Small intestine (tissue), 7 donors: ENCODE results near the gene ATP13A1. TPM values are rescaled to one million over a fixed set of nuclear protein-coding genes. Genes with fewer than 3 reads are reported as not detected.

ENCODE experiments used
- DNase-seq, 2 donors: peaks; one replicate each; pipeline versions ENCODE4 v3.0.0 to v3.0.0-alpha.2; 2013
- FAIRE-seq: peaks from 2 replicates; lab custom pipeline; 2012; peaks lifted over from hg19 to GRCh38; lab: Jason Lieb, UNC
- H3K27ac ChIP-seq, 3 donors: one replicate each; pipeline ENCODE4 v1.5.1; 2013; ENCODE audit warnings: low read length in 2 of 3, mild to moderate bottlenecking in 2 of 3, control low read depth in 1 of 3, inconsistent platforms in 1 of 3, low read depth in 1 of 3, moderate library complexity in 1 of 3
- H3K27me3 ChIP-seq, 3 donors: one replicate each; pipeline ENCODE4 v1.6.1; 2013; ENCODE audit warnings: low read length in 3 of 3, inconsistent platforms in 1 of 3; ENCODE audit not compliant: control insufficient read depth in 3 of 3, insufficient read depth in 3 of 3
- H3K36me3 ChIP-seq, 3 donors: one replicate each; pipeline ENCODE4 v1.6.1; 2013; ENCODE audit warnings: low read length in 3 of 3, inconsistent platforms in 1 of 3, low read depth in 1 of 3, mild to moderate bottlenecking in 1 of 3, moderate library complexity in 1 of 3; ENCODE audit not compliant: control insufficient read depth in 3 of 3, insufficient read depth in 2 of 3
- H3K4me1 ChIP-seq, 3 donors: one replicate each; pipeline ENCODE4 v1.6.1; 2013; ENCODE audit warnings: low read length in 2 of 3, inconsistent platforms in 1 of 3, low read depth in 1 of 3, mild to moderate bottlenecking in 1 of 3, moderate library complexity in 1 of 3; ENCODE audit not compliant: control insufficient read depth in 3 of 3, insufficient read depth in 2 of 3
- H3K4me3 ChIP-seq, 3 donors: one replicate each; pipeline ENCODE4 v1.5.1; 2013; ENCODE audit warnings: low read length in 3 of 3, control low read depth in 1 of 3, inconsistent platforms in 1 of 3, low read depth in 1 of 3, mild to moderate bottlenecking in 1 of 3, moderate library complexity in 1 of 3
- H3K9me3 ChIP-seq, 2 donors: one replicate each; pipeline ENCODE4 v1.6.1; 2013; ENCODE audit warnings: low read depth in 1 of 2, low read length in 1 of 2; ENCODE audit not compliant: control insufficient read depth in 2 of 2, insufficient read depth in 1 of 2
- WGBS, 3 donors: extraction: QIAGEN DNeasy Blood & Tissue Kit; methylation state at CpG; one replicate each; pipeline ENCODE4 v1.1.7; 2013; 5-methylcytosine and 5-hydroxymethylcytosine counted together
- polyA plus RNA-seq, 4 donors: library from polyadenylated mRNA; stranded (reverse) in 3 of 4; unstranded in 1 of 4; fragments of 200-250 nt in 3 of 4; fragments of 120-200 nt in 1 of 4; gene quantifications; one replicate each; pipeline versions ENCODE4 v1.2.1 to v1.2.3, GENCODE V29; 2013
- donor health status: healthy with polysubstance abuse.
- donor health status: control.
- donor health status: control.
- donor health status: Bipolar disorder and iron deficiency.
- donor health status: healthy.

The ATP13A1 gene
- polyA plus RNA-seq, 4 donors = 40.3 to 60.8 (median 45.9) TPM

DNA sequence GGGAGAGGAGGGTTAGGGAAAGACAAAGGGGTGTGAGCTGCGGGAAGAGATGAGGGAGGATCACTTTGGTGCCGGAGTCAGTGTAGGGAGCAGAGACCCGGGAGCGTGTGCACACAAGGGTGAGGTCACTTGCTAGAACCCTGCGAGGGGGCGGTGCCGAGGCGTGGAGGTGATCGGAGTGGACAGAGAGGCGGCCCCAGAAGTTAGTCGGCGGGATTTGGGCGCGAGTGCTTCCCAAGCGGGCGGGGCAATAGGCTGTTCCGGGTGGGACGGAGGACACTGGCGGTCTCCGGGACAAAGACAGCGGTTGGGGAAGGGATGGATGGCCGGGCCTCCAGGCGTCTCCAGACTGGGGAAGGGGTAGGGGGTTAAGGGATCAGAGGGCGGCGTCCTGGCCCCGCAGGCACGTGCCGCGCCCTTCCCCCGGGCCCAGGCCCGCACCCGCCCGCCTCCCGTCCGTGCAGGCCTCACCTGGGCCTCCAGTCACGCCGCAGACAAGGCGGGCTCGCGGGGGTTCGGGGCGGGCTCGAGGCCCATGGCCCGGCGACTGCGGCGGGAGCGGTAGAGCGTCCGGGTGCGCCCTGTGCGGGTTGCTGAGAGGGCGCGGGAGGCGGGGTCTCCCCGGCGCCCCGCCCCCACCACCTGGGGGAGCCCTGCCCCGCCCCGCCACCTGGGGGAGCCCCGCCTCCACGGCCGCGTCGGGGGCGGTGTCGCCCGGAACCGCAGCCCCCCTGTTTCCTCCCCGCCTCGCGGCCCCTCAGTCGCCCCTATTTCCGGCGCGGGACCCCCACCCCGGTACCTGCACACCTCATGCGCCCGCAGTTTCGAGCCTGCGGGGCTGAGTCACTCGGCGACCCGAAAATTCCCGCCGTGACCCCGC lies 35.6 kb downstream of the ATP13A1 start, which contains the start of gene LPAR2:
LPAR2 (minus strand) TSS at position 600 of the 880 bp plus-strand sequence. CDS start 945 bp downstream, outside the sequence.
- peak within 1 kb of the TSS; percentile 51 to 66 (median 55) for H3K4me3 ChIP-seq
- peak within 1 kb of the TSS; percentile 22 to 82 (median 58) for H3K27ac ChIP-seq
- DNase-seq (peak; percentile 62 to 71), FAIRE-seq (no peak)
- H3K36me3 ChIP-seq = peaks cover 0 to 7% (median 0%) of the 10 kb centered on the region in 3 donors
- no peaks in the 10 kb centered on the region for H3K9me3 ChIP-seq
- 1 to 2% (median 1%) methylated on average over 42 to 87 of the region's 87 CpGs for WGBS, 3 donors
- H3K27me3 ChIP-seq = no peaks in the 10 kb centered on the region
- no peaks in the 10 kb centered on the region for H3K4me1 ChIP-seq

DNA sequence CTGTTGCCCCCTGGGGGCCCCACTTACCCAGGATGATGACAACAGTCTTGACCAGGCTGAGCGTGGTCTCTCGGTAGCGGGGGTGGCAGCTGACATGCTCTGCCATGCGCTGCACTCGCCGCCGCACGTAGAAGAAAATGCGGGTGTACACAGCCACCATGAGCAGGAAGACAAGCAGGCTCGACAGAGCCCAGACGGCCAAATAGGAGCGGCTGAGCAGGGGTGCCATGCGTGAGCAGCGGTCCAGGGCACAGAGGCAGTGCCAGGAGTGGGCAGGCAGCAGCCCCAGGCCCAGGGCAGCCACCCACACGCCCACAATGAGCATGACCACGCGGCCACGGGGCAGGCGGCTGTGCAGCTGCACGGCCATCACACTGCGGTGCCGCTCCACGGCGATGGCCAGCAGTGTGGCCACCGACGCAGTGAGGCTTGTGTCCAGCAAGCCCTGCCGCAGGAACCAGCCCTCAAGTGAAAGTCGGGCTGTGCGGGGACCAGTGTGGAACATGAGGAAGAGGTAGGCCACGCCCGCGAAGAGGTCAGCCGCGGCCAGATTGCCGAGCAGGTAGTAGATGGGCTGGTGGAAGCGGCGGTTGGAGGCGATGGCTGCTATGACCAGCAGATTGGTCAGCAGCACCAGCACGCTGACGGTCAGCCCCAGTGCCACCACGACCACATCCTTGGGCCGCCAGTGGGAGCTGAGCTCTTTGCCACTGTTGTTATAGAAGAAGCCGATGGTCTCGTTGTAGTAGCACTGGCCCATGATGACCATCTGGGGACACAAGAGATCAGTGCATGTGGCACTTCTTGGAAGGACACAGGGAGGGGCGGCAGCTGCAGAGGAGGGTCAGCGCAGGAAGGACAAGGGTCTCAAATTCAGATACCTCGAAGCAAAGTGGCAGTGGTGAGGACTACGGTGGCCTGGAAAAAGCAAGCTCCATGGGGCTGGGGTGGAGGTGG lies 36.7 kb downstream of the ATP13A1 start:
- DNase-seq = no peak
- 92 to 95% (median 93%) methylated on average over 47 to 48 of the region's 48 CpGs for whole genome bisulfite sequencing, 3 donors
- no peak overlapping the region for H3K27ac ChIP-seq

DNA sequence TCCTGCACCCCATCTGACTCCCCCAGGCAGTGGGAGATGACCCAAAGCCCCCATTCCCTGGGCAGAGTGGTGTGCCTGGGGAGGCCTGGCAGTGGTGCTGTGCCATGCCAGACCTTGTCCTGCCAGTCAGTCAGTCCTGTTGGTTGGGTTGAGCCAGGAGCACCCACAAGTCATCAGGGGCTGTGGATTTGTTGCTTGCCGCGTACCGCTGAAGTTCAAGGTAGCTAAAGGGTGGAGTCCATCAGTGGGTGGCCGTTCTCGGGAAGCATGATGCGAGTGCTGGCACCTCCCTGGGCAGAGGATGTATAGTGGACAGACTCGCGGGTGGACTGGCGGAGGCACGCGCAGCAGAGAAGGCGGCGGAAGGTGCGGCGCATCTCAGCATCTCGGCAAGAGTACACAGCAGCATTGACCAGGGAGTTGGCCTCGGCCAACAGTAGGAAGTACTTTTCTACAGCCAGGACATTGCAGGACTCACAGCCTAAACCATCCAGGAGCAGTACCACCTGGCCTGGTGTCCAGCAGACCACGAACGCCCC lies 39.4 kb downstream of the ATP13A1 start:
- Histone ChIP-seq H3K27me3 (no peaks in the 10 kb centered on the region), H3K4me3 (no peak overlapping the region), H3K27ac (no peak overlapping the region), H3K4me1 (peaks cover 0 to 1% (median 0%) of the 10 kb centered on the region in 3 donors), H3K36me3 (peaks cover 0 to 7% (median 0%) of the 10 kb centered on the region in 3 donors), H3K9me3 (no peaks in the 10 kb centered on the region)
- WGBS, 3 donors = 94 to 96% (median 95%) methylated on average over 19 of the region's 19 CpGs
- DNase-seq = no peak
- no peak for FAIRE-seq

More for the DNA sequence above, 36.7 kb downstream of the ATP13A1 start:
- Histone ChIP-seq H3K4me1 (no peaks in the 10 kb centered on the region), H3K36me3 (peaks cover 0 to 7% (median 0%) of the 10 kb centered on the region in 3 donors), H3K4me3 (peak overlapping the region in 2 of 3 donors; percentile 50 to 66), H3K9me3 (no peaks in the 10 kb centered on the region), H3K27me3 (no peaks in the 10 kb centered on the region)
- no peak for FAIRE-seq

DNA sequence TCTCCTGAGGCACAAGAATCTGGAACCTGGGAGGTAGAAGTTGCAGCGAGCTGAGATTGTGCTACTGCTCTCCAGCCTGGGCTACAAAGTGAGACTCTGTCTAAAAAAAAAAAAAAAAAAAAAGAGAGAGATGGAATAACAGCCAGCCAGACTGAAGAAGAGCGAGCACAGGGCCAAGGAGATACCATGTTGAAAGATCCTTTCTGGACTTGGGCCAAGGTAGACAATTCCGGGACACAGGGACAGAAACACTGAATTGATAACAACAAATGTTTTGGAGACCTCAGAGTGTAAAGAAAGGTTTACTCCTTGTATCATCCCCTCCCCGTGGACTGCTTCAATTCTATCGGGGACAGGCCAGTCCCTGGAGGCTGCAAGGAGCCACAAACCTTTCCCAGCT lies 40.1 kb downstream of the ATP13A1 start:
- DNase-seq (no peak), FAIRE-seq (no peak)
- Histone ChIP-seq H3K4me3 (no peak overlapping the region), H3K27ac (no peak overlapping the region), H3K9me3 (no peaks in the 10 kb centered on the region), H3K4me1 (peaks cover 0 to 6% (median 0%) of the 10 kb centered on the region in 3 donors), H3K36me3 (peaks cover 0 to 7% (median 0%) of the 10 kb centered on the region in 3 donors), H3K27me3 (no peaks in the 10 kb centered on the region)
- 84 to 90% (median 89%) methylated on average over 5 of the region's 5 CpGs for WGBS, 3 donors

DNA sequence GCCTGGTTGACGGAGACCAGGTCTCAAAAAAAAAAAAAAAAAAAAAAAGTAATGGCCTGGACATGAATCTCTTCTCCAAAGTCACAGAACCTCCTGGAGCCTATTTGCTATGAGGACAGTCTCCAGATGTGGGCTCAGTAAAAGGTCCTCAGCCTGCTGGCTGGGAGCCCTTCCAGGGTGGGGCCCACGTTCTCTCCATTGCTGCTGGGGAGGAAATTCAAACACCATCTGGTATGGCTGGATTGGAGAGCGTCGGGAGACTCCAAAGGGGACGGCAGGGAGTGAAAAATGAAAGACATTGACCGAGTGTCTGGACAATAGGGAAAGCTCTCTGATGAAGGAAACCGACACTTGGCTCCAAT lies 43.6 kb downstream of the ATP13A1 start:
- WGBS, 3 donors = 65 to 68% (median 67%) methylated on average over 7 of the region's 7 CpGs

DNA sequence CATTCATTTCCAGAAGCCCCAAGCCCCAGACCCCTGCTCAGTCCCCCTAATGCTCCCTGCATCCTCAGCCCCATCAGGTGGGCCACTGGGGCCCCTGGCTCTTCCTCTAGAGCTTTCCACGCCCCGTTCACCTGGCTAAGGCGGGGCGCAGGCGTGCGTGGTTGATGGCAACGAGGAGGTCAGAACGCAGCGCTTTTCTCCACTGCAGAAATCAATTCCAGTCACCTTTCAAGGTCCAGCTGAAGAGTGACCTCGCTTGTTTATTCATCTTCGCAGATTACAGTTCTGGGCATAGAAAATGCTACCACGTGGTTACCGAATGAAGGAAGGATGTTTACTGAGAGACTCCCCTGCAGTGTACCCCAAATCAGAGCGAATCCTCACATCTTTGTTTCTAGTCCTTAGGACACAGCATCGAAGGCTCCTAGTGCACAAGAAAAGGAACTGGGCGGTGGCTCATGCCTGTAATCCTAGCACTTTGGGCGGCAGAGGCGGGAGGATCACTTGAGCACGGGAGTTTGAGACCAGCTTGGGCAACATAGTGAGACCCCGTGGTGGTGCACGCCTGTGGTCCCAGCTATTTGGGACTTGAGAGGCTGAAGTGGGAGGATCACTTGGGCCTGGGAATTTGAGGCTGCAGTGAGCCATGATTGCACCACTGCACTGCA lies 44.2 kb downstream of the ATP13A1 start:
- Histone ChIP-seq H3K27me3 (peaks cover 0 to 13% (median 0%) of the 10 kb centered on the region in 3 donors), H3K9me3 (no peaks in the 10 kb centered on the region), H3K4me1 (peaks cover 0 to 11% (median 2%) of the 10 kb centered on the region in 3 donors), H3K36me3 (peaks cover 0 to 4% (median 0%) of the 10 kb centered on the region in 3 donors), H3K4me3 (peak overlapping the region in 2 of 3 donors; percentile 16 to 25), H3K27ac (no peak overlapping the region)
- WGBS, 3 donors = 37 to 50% (median 47%) methylated on average over 21 of the region's 21 CpGs
- DNase-seq (no peak), FAIRE-seq (no peak)

More for the DNA sequence above, 43.6 kb downstream of the ATP13A1 start:
- Histone ChIP-seq H3K4me1 (peaks cover 0 to 11% (median 2%) of the 10 kb centered on the region in 3 donors), H3K36me3 (peaks cover 0 to 7% (median 0%) of the 10 kb centered on the region in 3 donors), H3K27me3 (peaks cover 0 to 13% (median 0%) of the 10 kb centered on the region in 3 donors), H3K4me3 (no peak overlapping the region), H3K27ac (no peak overlapping the region), H3K9me3 (no peaks in the 10 kb centered on the region)
- FAIRE-seq = no peak
- DNase-seq = no peak

DNA sequence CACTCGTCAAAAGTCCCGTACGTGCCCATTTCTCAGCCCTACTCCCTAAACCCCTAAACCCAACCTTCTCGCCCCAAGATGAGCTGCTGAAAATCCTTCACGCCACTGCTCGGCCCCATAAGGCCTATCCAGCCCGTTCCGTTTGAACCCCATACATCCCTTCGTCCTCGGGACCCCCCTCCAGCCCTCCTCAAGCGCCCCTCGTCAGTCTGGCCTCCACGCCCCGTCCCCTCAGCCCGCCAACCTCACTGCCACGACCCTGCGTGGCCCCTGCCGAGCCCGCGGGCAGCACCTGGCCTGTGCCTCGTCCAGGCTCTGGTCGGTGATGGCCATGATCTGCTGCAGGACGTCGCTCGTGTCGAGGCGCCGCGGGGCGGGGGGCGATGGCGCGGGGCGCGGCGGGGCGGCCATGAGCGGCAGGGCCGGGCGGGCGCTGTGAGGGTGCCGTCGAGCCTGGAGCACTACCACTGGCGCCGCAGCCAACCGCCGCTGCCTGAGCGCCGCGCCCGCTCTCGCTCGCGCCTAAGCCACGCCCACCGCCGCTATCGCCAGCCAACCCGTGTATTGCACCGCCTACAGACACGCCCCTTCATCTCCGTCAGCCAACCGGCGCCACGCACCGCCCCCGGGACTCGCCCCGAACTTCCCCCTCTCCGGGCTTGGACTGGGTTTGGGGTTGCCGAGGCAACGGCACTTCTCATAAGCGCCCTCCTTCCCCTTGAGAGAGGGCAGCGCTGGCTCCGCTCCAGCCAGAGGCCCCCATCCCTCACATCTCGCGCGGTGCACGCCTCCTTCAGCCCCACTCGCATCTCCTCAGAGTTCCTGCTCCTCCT lies 45.0 kb downstream of the ATP13A1 start, which contains the start of gene PBX4:
PBX4 (minus strand) TSS at position 469 of the 833 bp plus-strand sequence; CDS start at position 411, 58 bp downstream.
- Histone ChIP-seq H3K4me3 (peak within 1 kb of the TSS; percentile 42 to 54 (median 45)), H3K27ac (peak within 1 kb of the TSS in 1 of 3 donors; percentile 36), H3K4me1 (peaks cover 0 to 11% (median 2%) of the 10 kb centered on the region in 3 donors), H3K9me3 (no peaks in the 10 kb centered on the region), H3K36me3 (no peaks in the 10 kb centered on the region), H3K27me3 (peaks cover 0 to 13% (median 0%) of the 10 kb centered on the region in 3 donors)
- DNase-seq (peak; percentile 91 to 93), FAIRE-seq (no peak)
- 5 to 11% (median 10%) methylated on average over 50 to 80 of the region's 80 CpGs for WGBS, 3 donors
